ENCODE results near the gene TYRP1. TPM values are rescaled to one million over a fixed set of nuclear protein-coding genes. Genes with fewer than 3 reads are reported as not detected.

TYRP1 gene
- total RNA-seq, 2 donors from 2014 or later: 1.8 to 3.8 TPM

GRCh38 chr9:12695474-12695873 is 2.3 kb downstream of the TYRP1 start:
- Histone ChIP-seq H3K27me3 (replicated peaks; ENCODE audit: insufficient read depth) (no peaks in the 10 kb centered on the region), H3K4me3 (peak overlapping the region; percentile 42), H3K27ac (peak overlapping the region in 1 of 2 donors; percentile 24), H3K9me3 (no peaks in the 10 kb centered on the region), H3K4me1 (ENCODE audit: control insufficient read depth in 1 of 2, low read depth in 2 of 2) (peaks cover 29 to 39% of the 10 kb centered on the region in 2 donors), H3K36me3 (no peaks in the 10 kb centered on the region)
- DNase-seq (ENCODE audit: low spot score) (no peak), ATAC-seq (ENCODE audit: insufficient number of reproducible peaks, low FRiP score, low read depth) (peak; percentile 48)
- no peak for TF ChIP-seq CTCF (IDR thresholded peaks at IDR 0.05)

DNA sequence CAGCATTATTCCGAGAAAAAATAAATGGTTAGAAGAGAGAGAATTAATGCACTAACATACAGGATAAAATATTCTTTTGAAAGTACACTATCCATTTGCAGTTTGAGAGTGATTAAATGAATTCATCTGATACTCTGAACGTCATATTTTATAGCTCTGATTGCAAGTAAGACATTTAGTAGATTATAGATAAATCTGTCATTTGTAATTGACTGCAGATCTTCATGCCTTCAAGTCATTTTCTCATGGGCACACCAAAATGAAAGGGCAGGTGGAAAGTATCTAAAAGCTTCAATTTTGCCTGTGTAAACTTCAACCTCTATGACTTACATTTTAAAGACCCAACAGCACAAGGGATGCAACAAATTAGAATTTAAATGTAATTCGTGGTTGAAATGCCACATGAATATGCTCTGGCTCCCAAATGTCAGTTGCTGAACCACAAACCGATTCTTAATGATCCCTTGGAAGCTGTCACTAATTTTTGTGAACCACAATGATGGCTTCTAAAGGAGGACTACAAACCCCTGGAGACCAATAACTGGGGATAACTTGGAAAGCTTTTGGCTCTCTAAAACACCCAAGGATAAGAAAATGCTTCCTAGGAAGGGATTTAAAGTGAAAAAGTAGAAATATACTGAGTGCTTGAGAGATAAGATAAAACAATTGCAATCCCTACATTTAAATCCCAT is 3.9 kb downstream of the TYRP1 start:
- Histone ChIP-seq H3K27me3 (replicated peaks; ENCODE audit: insufficient read depth) (no peaks in the 10 kb centered on the region), H3K4me3 (no peak overlapping the region), H3K27ac (no peak overlapping the region), H3K36me3 (no peaks in the 10 kb centered on the region), H3K9me3 (no peaks in the 10 kb centered on the region), H3K4me1 (ENCODE audit: control insufficient read depth in 1 of 2, low read depth in 2 of 2) (peaks cover 29 to 39% of the 10 kb centered on the region in 2 donors)
- ATAC-seq (ENCODE audit: insufficient number of reproducible peaks, low FRiP score, low read depth) (no peak), DNase-seq (ENCODE audit: low spot score) (no peak)
- no peak for TF ChIP-seq CTCF (IDR thresholded peaks at IDR 0.05)

DNA sequence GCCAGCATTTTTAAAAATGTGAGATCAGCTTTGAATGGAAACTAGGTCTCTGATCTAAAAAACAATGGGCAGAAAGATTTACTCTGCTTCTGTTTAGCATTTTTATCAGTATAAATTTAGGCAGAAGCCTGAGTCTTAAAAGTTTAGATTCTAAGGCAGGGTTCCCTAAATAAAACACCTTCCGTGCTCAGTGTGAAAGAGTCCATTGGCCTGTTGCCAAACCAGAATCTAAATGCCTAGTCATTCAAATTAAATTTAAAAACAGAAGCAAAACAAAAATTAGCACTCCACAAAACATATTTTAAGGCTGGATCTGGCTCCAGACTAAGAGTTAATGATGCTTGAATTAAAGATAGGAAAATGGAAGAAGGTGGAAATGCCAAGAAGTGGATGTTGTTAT is 4.5 kb downstream of the TYRP1 start:
- H3K36me3 ChIP-seq: no peaks in the 10 kb centered on the region
- peaks cover 29 to 39% of the 10 kb centered on the region in 2 donors for H3K4me1 ChIP-seq (ENCODE audit: control insufficient read depth in 1 of 2, low read depth in 2 of 2)
- H3K27me3 ChIP-seq (replicated peaks; ENCODE audit: insufficient read depth): no peaks in the 10 kb centered on the region
- no peak overlapping the region for H3K4me3 ChIP-seq
- no peak for TF ChIP-seq CTCF (IDR thresholded peaks at IDR 0.05)
- DNase-seq (ENCODE audit: low spot score) (no peak), ATAC-seq (ENCODE audit: insufficient number of reproducible peaks, low FRiP score, low read depth) (no peak)
- no peaks in the 10 kb centered on the region for H3K9me3 ChIP-seq
- no peak overlapping the region for H3K27ac ChIP-seq

DNA sequence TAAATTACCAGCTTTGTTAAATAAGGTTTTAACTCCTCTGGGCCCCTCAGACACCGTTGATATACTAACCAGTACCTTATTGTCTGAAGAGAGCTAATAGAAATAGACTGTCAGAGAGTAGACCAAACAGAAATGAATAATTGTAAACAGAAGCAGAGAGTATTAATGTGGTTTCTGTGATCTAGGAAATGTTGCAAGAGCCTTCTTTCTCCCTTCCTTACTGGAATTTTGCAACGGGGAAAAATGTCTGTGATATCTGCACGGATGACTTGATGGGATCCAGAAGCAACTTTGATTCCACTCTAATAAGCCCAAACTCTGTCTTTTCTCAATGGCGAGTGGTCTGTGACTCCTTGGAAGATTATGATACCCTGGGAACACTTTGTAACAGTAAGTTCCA is 5.1 kb downstream of the TYRP1 start:
- H3K27ac ChIP-seq: peak overlapping the region in 1 of 2 donors; percentile 7
- H3K4me3 ChIP-seq: no peak overlapping the region
- peaks cover 29 to 39% of the 10 kb centered on the region in 2 donors for H3K4me1 ChIP-seq (ENCODE audit: control insufficient read depth in 1 of 2, low read depth in 2 of 2)
- no peak for TF ChIP-seq CTCF (IDR thresholded peaks at IDR 0.05)
- DNase-seq (ENCODE audit: low spot score) (no peak), ATAC-seq (ENCODE audit: insufficient number of reproducible peaks, low FRiP score, low read depth) (no peak)
- no peaks in the 10 kb centered on the region for H3K9me3 ChIP-seq
- no peaks in the 10 kb centered on the region for H3K27me3 ChIP-seq (replicated peaks; ENCODE audit: insufficient read depth)
- H3K36me3 ChIP-seq: no peaks in the 10 kb centered on the region

DNA sequence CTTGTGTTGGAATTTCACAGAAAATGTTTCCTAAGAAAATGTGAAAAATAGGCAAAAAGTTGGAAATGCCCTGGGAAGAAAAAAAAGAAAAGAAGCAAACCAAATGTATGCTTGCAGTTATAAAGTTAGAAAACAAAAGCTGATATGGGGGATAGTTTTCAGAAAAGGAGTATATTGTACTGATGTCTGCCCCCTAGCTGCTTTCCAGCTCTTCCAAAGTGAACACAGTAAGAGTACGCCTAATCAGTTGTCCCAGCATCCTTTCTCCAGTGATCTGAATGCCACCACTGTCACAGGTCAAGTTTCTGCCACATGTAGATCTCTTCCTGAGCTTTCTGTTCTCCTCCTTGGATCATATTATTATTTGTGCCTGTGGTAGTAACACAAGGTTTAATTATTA is 5.8 kb downstream of the TYRP1 start:
- no peak for DNase-seq (ENCODE audit: low spot score)
- no peaks in the 10 kb centered on the region for H3K27me3 ChIP-seq (replicated peaks; ENCODE audit: insufficient read depth)
- TF ChIP-seq CTCF (IDR thresholded peaks at IDR 0.05): no peak
- no peak overlapping the region for H3K4me3 ChIP-seq
- peak overlapping the region in 1 of 2 donors; percentile 7 for H3K27ac ChIP-seq
- no peaks in the 10 kb centered on the region for H3K36me3 ChIP-seq
- no peak for ATAC-seq (ENCODE audit: insufficient number of reproducible peaks, low FRiP score, low read depth)
- no peaks in the 10 kb centered on the region for H3K9me3 ChIP-seq
- peaks cover 29 to 39% of the 10 kb centered on the region in 2 donors for H3K4me1 ChIP-seq (ENCODE audit: control insufficient read depth in 1 of 2, low read depth in 2 of 2)
